HepG2 (cell line): ENCODE measurements around the gene CDK9. TPM values are rescaled to one million over a fixed set of nuclear protein-coding genes. Genes with fewer than 3 reads are reported as not detected.
A peak's percentile ranks its signal among the peaks of the same experiment; 100 is the strongest.

Experiments
- ATAC-seq: fragments of 200-7000 bp; cut with Tn5 transposase; 3 replicates; pipeline ENCODE4 v1.9.1; 2020; ENCODE audit warnings: mild to moderate bottlenecking, moderate library complexity
- BruUV-seq: library from RNA; stranded (reverse); fragments of 400-500 nt; replicated peaks from 2 replicates; lab custom pipeline; 2021; lab: Mats Ljungman, UMichigan
- CTCF ChIA-PET: fragments of 300-600 bp; formaldehyde crosslinking; extraction: SDS; loops from one replicate; lab custom pipeline; 2021; ENCODE audit warnings: low total read pairs, inconsistent platforms, low intra/inter-chr PET ratio; lab: Yijun Ruan, JAX
- POLR2A ChIA-PET: fragments of 350-600 bp; sonication (Branson Sonifier 250); formaldehyde crosslinking; loops from one replicate; lab custom pipeline; 2020; ENCODE audit warnings: antibody characterized with exemption, inconsistent platforms; lab: Yijun Ruan, JAX
- DNase-seq: peaks from one replicate; pipeline ENCODE4 v3.0.0-alpha.2; 2015; ENCODE audit warnings: low spot score
- FAIRE-seq: peaks from 3 replicates; lab custom pipeline; 2011; peaks lifted over from hg19 to GRCh38; lab: Jason Lieb, UNC
- H2AFZ ChIP-seq: one replicate; pipeline ENCODE4 v1.6.1; 2011; ENCODE audit warnings: low read length, inconsistent platforms
- H3K27ac ChIP-seq: fragments of 300-600 bp; 3 replicates; pipeline ENCODE4 v1.8.0; 2011; ENCODE audit warnings: mixed run types, mild to moderate bottlenecking, mixed read lengths, low read length, inconsistent platforms; ENCODE audit not compliant: insufficient read depth; ENCODE audit errors: extremely low read length
- H3K27me3 ChIP-seq, 2 experiments: fragments of 200-600 bp in 1 of 2; 2 replicates in 1 of 2; 3 replicates in 1 of 2; pipeline versions ENCODE4 v1.6.0 to v1.8.0; 2011; ENCODE audit warnings: low read length in 2 of 2, mild to moderate bottlenecking in 2 of 2, moderate library complexity in 2 of 2, inconsistent platforms in 1 of 2; ENCODE audit not compliant: insufficient read depth in 2 of 2, control insufficient read depth in 1 of 2
- H3K36me3 ChIP-seq, 2 experiments: fragments of 200-600 bp in 1 of 2; replicated peaks in 1 of 2; 2 replicates in 1 of 2; 3 replicates in 1 of 2; pipeline versions ENCODE4 v1.5.1 to v1.8.0; 2011; ENCODE audit warnings: low read length in 2 of 2, inconsistent platforms in 1 of 2; ENCODE audit not compliant: insufficient read depth in 2 of 2, control insufficient read depth in 1 of 2
- H3K4me1 ChIP-seq: 2 replicates; pipeline ENCODE4 v1.5.1; 2012; ENCODE audit warnings: low read length, inconsistent platforms; ENCODE audit not compliant: insufficient read depth
- H3K4me2 ChIP-seq: 2 replicates; pipeline ENCODE4 v1.6.0; 2011; ENCODE audit warnings: low read depth, low read length, inconsistent platforms
- H3K4me3 ChIP-seq, 3 experiments: fragments of 200-600 bp in 1 of 3; sonication (generic), shearing (Covaris generic) in 1 of 3; replicated peaks in 1 of 3; 2 replicates each; pipeline ENCODE4 v1.5.1; 2011 to 2016; ENCODE audit warnings: low read length in 3 of 3, inconsistent platforms in 2 of 3, low read depth in 2 of 3, mild to moderate bottlenecking in 2 of 3, control low read depth in 1 of 3, mixed read lengths in 1 of 3; ENCODE audit not compliant: insufficient read depth in 1 of 3
- H3K79me2 ChIP-seq: one replicate; pipeline ENCODE4 v1.6.1; 2011; ENCODE audit warnings: low read length, inconsistent platforms; ENCODE audit not compliant: insufficient read depth
- H3K9ac ChIP-seq: 2 replicates; pipeline ENCODE4 v1.6.0; 2011; ENCODE audit warnings: mild to moderate bottlenecking, low read depth, low read length, inconsistent platforms; ENCODE audit not compliant: insufficient read depth
- H3K9me3 ChIP-seq: 2 replicates; pipeline ENCODE4 v1.5.1; 2012; ENCODE audit warnings: mild to moderate bottlenecking, low read length
- H4K20me1 ChIP-seq: 2 replicates; pipeline ENCODE4 v1.6.0; 2011; ENCODE audit warnings: inconsistent platforms, mild to moderate bottlenecking, low read length, moderate library complexity; ENCODE audit not compliant: insufficient read depth
- CCDC6 ChIP-seq: sonication (generic); formaldehyde crosslinking; IDR thresholded peaks from 2 replicates; pipeline ENCODE4 v1.8.1; 2022; ENCODE audit warnings: mild to moderate bottlenecking, missing genetic modification reagents, moderate library complexity
- CEBPG ChIP-seq: IDR thresholded peaks from 2 replicates; pipeline ENCODE4 v1.6.1; 2016
- JUNB ChIP-seq: sonication (generic); formaldehyde crosslinking; IDR thresholded peaks from 2 replicates; pipeline ENCODE4 v1.8.0; 2022; ENCODE audit warnings: missing genetic modification reagents, mild to moderate bottlenecking, borderline replicate concordance
- KDM2A ChIP-seq: sonication (generic); formaldehyde crosslinking; IDR thresholded peaks from 2 replicates; pipeline ENCODE4 v1.4.0; 2020; ENCODE audit warnings: low read depth, missing genetic modification reagents, borderline replicate concordance
- KIAA2018 ChIP-seq: sonication (generic); formaldehyde crosslinking; IDR thresholded peaks from 2 replicates; pipeline ENCODE4 v1.5.0; 2020; ENCODE audit warnings: mild to moderate bottlenecking, missing genetic modification reagents, borderline replicate concordance
- NFE2 ChIP-seq: sonication (generic); formaldehyde crosslinking; IDR thresholded peaks from 2 replicates; pipeline ENCODE4 v1.4.0; 2020; ENCODE audit warnings: missing genetic modification reagents
- RNF2 ChIP-seq: fragments of 450-650 bp; conservative IDR thresholded peaks from 2 replicates; pipeline ENCODE4 v1.6.1; 2016; ENCODE audit warnings: low read depth
- SSRP1 ChIP-seq: IDR thresholded peaks from 2 replicates; pipeline ENCODE4 v1.6.1; 2016; ENCODE audit warnings: control low read depth
- SYNCRIP ChIP-seq: fragments of 200-400 bp; formaldehyde crosslinking; IDR thresholded peaks from 2 replicates; pipeline ENCODE4 v1.6.1; 2018; ENCODE audit warnings: mild to moderate bottlenecking, low read depth, low read length; ENCODE audit not compliant: insufficient read depth
- ZNF33B ChIP-seq: sonication (generic); formaldehyde crosslinking; IDR thresholded peaks from 2 replicates; pipeline ENCODE4 v1.5.1; 2020; ENCODE audit warnings: mild to moderate bottlenecking, missing genetic modification reagents
- ZNF629 ChIP-seq: sonication (generic); formaldehyde crosslinking; conservative IDR thresholded peaks from 2 replicates; pipeline ENCODE4 v1.5.0; 2020; ENCODE audit warnings: missing genetic modification reagents
- ZNF761 ChIP-seq: sonication (generic); formaldehyde crosslinking; conservative IDR thresholded peaks from 2 replicates; pipeline ENCODE4 v1.4.0; 2020; ENCODE audit warnings: mild to moderate bottlenecking, missing genetic modification reagents
- WGBS: methylation state at CpG from one replicate; pipeline ENCODE4 v1.1.6; 2017; ENCODE audit warnings: low lambda C conversion rate; 5-methylcytosine and 5-hydroxymethylcytosine counted together
- in situ Hi-C: cut with HindIII; loops from 2 replicates; pipeline ENCODE4 v1.10.0; 2017; ENCODE audit warnings: low pct_unique_long_range_greater_than_20kb; ENCODE audit not compliant: extremely low pct_ligation_motif_present
- intact Hi-C: fragments of 100-400 bp; cut with micrococcal nuclease; formaldehyde crosslinking; loops from one replicate; pipeline ENCODE4 v1.10.0; 2022; ENCODE audit not compliant: unreplicated experiment
- polyA plus RNA-seq, 8 experiments: library from polyadenylated mRNA; depleted of rRNA in 3 of 8; stranded (reverse) in 7 of 8; unstranded in 1 of 8; fragments of >200 nt; fragmentation: Illumina TruSeq in 4 of 8; extraction: Trizol in 4 of 8; gene quantifications; 2 replicates each; pipeline versions ENCODE4 v1.2.1 to v1.2.3, GENCODE V29; 2011 to 2016; ENCODE audit warnings: low read depth in 4 of 8, missing spikeins in 1 of 8, mixed read lengths in 1 of 8; ENCODE audit not compliant: insufficient read depth in 1 of 8
- total RNA-seq, 5 experiments: library from RNA; depleted of rRNA; stranded (reverse); fragments of >200 nt; fragmentation: Illumina TruSeq; extraction: Trizol; gene quantifications; 2 replicates each; pipeline ENCODE4 v1.2.3, GENCODE V29; 2016; ENCODE audit warnings: low read depth in 1 of 5

The CDK9 gene
- total and polyA plus RNA-seq, 2 of the 13 experiments (the other 11 are each of a cell fraction or from before 2014, with no cell fraction given), result 16.8 to 21.5 TPM

GRCh38 chr9:127776924-127777289 is 8.9 kb upstream of the CDK9 start:
- Histone ChIP-seq H3K4me3 (no peak overlapping the region), H3K4me2 (no peak overlapping the region), H3K4me1 (peaks cover 24% of the 10 kb centered on the region), H3K9ac (no peak overlapping the region), H2AFZ (no peak overlapping the region), H3K36me3 (no peaks in the 10 kb centered on the region), H3K9me3 (no peaks in the 10 kb centered on the region), H4K20me1 (no peaks in the 10 kb centered on the region), H3K27ac (no peak overlapping the region), H3K79me2 (no peaks in the 10 kb centered on the region), H3K27me3 (peaks cover under 1 to 33% of the 10 kb centered on the region in 2 experiments; a peak in 3 of 5 replicates)
- WGBS, result 40% methylated on average over 2 of the region's 5 CpGs
- ChIA-PET CTCF (no interaction called here), POLR2A (no interaction called here)
- intact Hi-C loops, result no loop called here
- TF ChIP-seq SYNCRIP (no peak), ZNF629 (CRISPR knock-in tag) (peak; percentile 60)
- no peak for DNase-seq
- no TSS peak for BruUV-seq
- FAIRE-seq, result no peak
- no peak for ATAC-seq
- in situ Hi-C loops, result no loop called here

- Histone ChIP-seq H3K4me1 (peaks cover 24% of the 10 kb centered on the region), H3K79me2 (no peaks in the 10 kb centered on the region), H3K27ac (no peak overlapping the region), H4K20me1 (no peaks in the 10 kb centered on the region), H3K9ac (no peak overlapping the region), H3K9me3 (no peaks in the 10 kb centered on the region), H3K4me2 (no peak overlapping the region), H2AFZ (no peak overlapping the region), H3K4me3 (no peak overlapping the region), H3K27me3 (peaks cover 1 to 33% of the 10 kb centered on the region in 2 experiments; a peak in 3 of 5 replicates), H3K36me3 (no peaks in the 10 kb centered on the region)
- intact Hi-C loops (no loop called here), in situ Hi-C loops (no loop called here)
- WGBS, result 58% methylated on average over 18 of the region's 18 CpGs
- no peak for ATAC-seq
- BruUV-seq, result no TSS peak
- POLR2A ChIA-PET, result no interaction called here
- no peak for FAIRE-seq
- CTCF ChIA-PET, result no interaction called here
- DNase-seq, result no peak
- no peak for TF ChIP-seq ZNF761 (CRISPR knock-in tag)
- TF ChIP-seq KIAA2018 (CRISPR knock-in tag), result no peak
- TF ChIP-seq SSRP1 (CRISPR knock-in tag), result no peak
- TF ChIP-seq ZNF33B, result no peak
- no peak for TF ChIP-seq JUNB (CRISPR knock-in tag)
- no peak for TF ChIP-seq KDM2A (CRISPR knock-in tag)
- TF ChIP-seq RNF2, result no peak
- no peak for TF ChIP-seq CCDC6 (CRISPR knock-in tag)
- TF ChIP-seq NFE2 (CRISPR knock-in tag), result no peak
- TF ChIP-seq CEBPG (CRISPR knock-in tag), result no peak
Observed at GRCh38 chr9:127777368-127777980, 8.4 kb upstream of the CDK9 start.
